C4-2B (cell line): ENCODE measurements around the gene MTFR2.

Source experiments
- H3K27ac ChIP-seq: fragments of 450-650 bp; 2 replicates; pipeline ENCODE4 v1.5.1; 2017
- CTCF ChIP-seq: fragments of 450-650 bp; conservative IDR thresholded peaks from 2 replicates; pipeline ENCODE4 v1.5.1; 2017; ENCODE audit warnings: mild to moderate bottlenecking
- ZFX ChIP-seq: fragments of 450-650 bp; IDR thresholded peaks from 2 replicates; pipeline ENCODE4 v1.6.1; 2017

The MTFR2 gene

GRCh38 chr6:136181861-136182260 lies 68.2 kb downstream of the MTFR2 start:
- H3K27ac ChIP-seq = no peak overlapping the region

GRCh38 chr6:136181512-136181833 lies 68.6 kb downstream of the MTFR2 start:
- no peak overlapping the region for H3K27ac ChIP-seq
- TF ChIP-seq ZFX (no peak), CTCF (no peak)

More at GRCh38 chr6:136181861-136182260, 68.2 kb downstream of the MTFR2 start:
- TF ChIP-seq ZFX = no peak
- TF ChIP-seq CTCF = no peak
